Hematopoietic multipotent progenitor cell treated with erythropoietin and hydrocortisone succinate and interleukin-3 and kit ligand, for 6 days (in vitro differentiated cells): ENCODE measurements around the gene CEP85.
"Not testable (repeated sequence)": the region's sequence is repeated elsewhere in the genome, so short reads cannot be mapped to it uniquely, and the experiment has no call there.

Source experiments
- DNase-seq: peaks from one replicate; pipeline ENCODE4 v3.0.0-alpha.2; 2015

The CEP85 gene

GRCh38 chr1:26225033-26225831 is 8.8 kb upstream of the CEP85 start:
- peak; percentile 71 for DNase-seq

GRCh38 chr1:26230682-26231081 is 3.3 kb upstream of the CEP85 start:
- DNase-seq = not testable (repeated sequence)

DNA sequence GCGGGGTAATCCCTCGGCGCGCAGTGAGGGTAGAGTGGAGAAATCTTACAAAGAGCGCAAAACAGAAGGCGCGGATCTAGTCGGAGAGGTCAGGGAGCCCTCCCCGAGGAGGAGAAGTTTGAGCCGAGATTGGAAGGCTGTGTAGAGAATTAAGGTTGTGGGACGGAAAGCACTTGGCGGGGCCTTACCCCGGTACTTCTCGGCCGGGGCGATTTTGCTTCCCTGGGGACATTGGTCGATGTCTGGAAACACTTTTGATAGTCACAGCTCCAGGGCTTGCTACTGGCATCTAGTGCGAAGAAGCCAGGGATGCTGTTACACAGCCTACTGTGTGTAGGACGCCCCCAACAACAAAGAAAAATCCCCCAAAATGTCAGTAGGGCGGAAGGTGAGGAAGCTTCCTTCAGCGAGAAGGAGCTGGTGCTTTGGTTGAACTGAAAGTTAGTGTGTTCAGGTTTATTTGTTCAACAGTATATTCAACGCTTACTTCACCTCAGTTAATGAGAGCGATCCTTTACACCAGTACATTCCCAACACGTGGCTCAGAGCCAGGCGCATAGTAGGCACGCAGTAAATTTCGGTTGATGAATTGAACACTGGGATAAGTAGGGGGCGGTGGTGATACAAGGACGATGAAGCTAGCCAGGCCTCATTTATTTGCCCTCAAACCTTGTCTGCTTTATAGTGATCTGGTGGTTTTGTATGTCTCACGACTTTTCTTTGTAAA is 807 bp downstream of the CEP85 start:
- peak; percentile 77 for DNase-seq

DNA sequence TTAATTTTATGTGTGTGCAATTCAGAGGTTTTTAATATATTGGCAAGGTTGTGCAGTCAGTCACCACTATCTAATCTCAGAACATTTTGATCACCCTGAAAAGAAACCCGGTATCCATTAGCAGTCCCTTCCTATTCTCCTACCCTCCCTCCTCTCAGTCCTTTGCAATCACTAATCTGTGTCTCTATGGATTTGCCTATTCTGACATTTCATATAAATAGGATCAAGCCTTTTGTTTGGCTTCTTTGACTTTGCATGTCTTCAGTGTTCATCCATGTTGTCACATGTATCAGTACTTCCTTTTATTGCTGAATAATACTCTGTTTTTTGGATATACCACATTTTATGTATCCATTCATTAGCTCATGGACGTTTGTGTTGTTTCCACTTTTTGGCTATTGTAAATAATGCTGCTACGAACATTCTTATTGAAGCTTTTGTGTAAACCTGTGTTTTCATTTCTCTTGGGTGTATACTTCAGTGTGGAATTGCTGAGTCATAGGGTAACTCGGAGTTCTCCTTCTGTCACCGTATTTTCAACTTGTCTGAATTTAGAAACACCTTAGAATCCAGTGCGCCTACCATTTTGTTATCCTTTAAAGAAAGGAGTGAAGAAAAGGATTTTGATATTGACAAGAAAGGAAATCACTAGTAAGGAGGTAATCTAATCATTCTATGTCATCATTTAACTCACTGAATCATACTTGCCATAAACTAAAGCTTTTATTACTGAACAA is 3.4 kb downstream of the CEP85 start:
- DNase-seq = peak; percentile 75

DNA sequence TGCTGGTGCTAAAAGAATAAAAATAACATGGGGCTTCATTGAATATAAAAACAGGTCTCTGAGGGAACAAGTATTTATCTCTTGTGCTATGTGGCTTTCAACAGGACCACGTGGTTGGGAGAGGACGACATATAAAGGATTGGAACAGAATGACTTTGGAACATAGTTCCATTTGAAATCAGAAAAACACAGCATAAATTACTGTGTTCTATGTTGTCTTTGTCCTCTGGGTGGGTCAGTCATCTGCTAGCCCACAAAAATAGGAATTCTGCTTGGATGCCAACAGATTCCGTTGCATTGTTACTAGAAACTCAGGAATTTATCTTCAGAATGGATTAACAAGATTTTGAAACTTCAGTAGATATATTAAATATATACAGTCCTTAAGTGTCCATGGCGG is 5.9 kb downstream of the CEP85 start:
- DNase-seq = no peak

DNA sequence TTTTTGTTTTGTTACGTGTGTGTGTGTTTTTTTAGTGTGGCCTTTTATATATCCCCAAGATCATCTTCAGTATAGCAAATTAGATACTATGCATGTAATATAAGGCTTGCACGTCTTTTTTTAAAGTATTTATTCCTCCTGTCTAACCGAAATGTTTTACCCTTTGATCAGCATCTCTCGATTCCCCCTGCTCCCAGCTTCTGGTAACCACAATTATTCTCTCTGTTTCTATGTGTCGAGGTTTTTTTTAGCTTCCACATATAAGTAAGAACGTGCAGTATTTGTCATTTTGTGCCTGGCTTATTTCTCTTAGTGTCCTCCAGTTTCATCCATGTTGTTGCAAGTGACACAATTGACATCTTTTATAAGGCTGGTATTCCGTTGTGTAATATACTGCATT is 18.7 kb downstream of the CEP85 start:
- DNase-seq = no peak

DNA sequence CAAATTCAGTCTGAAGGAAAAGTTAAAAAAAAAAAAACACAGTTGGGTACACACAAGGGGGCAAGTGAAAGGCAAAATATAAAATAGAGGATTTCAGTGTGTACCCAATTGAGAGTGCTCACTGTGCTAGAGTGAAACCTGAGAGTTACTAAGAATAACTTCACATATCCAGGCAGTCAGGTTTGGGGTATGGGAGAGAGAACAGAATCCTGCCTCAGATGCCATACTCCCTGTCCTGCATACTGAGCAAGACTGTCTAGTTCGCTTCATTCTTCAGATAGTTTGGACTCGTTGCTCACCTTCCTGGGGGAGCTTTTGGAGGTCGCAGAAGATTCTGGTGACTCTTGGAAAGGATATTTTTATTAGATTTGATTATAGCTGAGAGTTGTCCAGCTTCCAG is 20.4 kb downstream of the CEP85 start:
- DNase-seq = no peak

- DNase-seq = peak; percentile 22
Measured at GRCh38 chr1:26257222-26257621, 23.2 kb downstream of the CEP85 start.

DNA sequence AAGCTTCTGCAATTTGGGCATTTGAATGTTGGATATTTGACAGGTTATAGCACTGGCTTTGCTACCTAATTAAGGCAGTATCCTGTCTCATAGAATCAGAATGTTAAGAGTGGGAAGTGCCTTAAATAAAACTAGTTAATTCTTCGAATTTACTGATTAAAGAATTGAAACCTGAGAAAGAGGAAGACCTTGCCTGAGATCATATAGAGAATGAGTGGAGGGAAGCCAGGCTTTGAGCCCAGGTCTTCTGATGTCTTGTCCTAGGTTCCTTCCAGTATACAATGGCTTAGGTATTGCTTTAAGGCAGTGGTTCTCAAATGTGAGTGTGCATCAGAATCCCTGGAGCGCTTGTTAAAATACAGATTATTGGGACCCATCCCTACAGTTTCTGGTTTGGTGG is 25.0 kb downstream of the CEP85 start:
- no peak for DNase-seq

DNA sequence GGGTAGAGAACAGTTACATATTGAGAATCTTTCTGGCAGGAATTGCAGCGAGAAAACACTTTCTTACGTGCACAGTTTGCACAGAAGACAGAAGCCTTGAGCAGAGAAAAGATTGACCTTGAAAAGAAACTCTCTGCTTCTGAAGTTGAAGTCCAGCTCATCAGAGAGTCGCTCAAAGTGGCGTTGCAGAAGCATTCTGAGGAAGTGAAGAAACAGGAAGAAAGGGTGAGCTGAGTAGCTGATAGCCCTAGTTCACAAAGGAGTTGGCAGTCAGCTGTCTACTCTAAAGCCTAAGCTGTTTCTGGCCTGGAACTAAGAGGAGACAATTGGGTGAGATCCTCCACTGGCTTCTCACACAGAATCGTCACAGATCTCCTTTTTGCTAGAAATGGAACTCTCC is 25.6 kb downstream of the CEP85 start:
- peak; percentile 65 for DNase-seq

- DNase-seq = no peak
Measured at GRCh38 chr1:26263212-26263611, 29.2 kb downstream of the CEP85 start.

DNA sequence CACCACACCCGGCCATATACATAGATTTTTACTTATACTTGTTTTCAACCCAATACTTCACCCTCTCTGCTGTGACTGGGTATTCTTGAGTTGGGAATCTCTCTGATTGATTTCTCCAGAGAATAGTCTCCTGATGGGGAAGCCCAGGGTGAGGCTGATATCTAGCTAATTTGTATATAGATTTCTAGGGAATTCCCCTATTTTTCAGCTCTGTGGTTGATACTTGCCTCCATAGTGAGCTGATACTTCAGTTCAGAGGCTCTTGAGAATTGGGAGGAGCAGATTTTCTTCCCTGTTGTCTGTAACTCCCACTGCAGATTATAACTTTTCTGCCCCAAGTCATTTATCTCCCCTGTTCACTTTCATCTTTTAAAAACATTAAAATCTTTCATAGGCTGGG is 31.4 kb downstream of the CEP85 start:
- no peak for DNase-seq

GRCh38 chr1:26268290-26269197 is 34.5 kb downstream of the CEP85 start:
- DNase-seq = no peak

DNA sequence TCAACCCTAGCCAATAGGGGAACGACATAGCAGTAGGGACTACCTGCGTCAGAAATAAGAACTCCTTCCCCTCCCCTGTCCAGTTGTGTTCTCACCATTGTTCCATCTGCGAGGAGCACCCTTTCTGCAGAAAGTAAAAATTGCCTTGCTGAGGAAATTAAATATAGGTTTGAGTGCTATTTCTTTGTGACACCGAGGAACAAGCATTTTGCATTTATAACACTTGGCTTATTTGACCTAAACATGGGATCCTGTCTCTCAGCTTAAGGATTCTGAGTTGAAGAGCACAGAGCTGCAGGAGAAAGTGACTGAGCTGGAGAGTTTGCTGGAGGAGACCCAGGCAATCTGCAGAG is 35.2 kb downstream of the CEP85 start:
- DNase-seq = no peak

DNA sequence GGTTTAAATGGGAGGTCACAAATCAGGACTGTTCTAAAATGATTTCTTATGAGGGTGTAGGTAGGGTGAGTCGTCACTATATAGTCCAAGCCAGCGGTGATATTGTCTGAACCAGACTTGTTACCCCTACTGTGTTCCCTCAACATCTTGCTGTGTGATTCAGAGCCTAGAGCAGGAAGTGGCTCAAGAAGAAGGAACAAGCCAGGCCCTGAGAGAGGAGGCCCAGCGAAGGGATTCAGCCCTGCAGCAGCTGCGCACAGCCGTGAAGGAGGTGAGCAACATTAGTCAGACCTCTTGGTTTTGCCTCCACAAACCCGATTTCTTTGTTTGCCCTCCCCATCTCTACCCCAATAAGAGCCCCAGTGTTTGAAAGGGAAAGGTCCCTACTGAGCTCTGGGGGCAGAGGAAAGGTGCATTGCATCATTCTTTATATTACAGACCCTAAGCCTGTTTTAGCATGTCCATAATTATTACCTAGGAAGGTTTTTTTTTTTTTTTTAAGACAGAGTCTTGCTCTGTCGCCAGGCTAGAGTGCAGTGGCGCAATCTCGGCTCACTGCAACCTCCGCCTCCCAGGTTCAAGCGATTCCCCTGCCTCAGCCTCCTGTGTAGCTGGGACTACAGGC is 40.9 kb downstream of the CEP85 start:
- DNase-seq = peak; percentile 45

GRCh38 chr1:26275580-26276431 is 41.8 kb downstream of the CEP85 start:
- peak; percentile 94 for DNase-seq

GRCh38 chr1:26276432-26276838 is 42.4 kb downstream of the CEP85 start:
- no peak for DNase-seq

DNA sequence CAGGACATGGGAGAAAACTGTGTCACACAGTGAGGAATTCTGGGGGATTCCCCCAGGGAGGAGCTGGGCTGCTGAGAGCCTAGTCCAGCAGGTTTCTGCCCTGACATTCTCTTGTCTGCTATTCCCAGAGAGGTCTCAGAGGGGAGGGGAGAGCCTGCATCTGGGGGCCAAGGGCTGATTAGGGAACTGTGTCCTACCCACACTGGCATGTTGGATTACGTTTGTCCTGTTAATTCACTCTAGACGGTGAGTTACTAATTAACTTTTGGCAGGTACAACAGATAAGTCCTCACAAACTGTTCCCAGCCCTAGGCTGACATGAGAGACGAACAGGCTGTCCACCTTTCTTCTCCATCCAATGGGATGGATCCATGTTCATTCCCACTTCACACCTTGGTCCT is 43.3 kb downstream of the CEP85 start:
- no peak for DNase-seq

GRCh38 chr1:26277719-26278118 is 43.7 kb downstream of the CEP85 start:
- DNase-seq = no peak

DNA sequence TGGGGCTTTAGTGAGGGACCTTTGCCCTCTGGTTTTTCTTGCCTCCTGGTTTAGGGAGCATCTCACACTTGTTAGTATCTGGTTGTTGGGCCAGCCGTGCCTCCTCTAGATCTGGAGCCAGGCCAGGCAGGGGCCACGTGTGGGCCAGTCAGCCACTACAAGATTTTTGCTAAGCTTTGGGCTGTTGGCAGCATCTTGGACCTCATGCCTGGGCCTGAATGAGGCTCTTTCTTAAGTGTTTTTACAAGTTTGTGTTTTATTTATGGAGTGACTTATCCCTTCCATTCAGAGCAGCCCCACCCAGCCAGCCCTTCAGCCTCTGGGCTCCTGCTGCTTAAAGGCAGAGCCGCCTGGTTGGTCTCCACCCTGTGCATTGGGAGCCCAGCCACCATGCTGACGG is 44.3 kb downstream of the CEP85 start:
- DNase-seq = peak; percentile 76

DNA sequence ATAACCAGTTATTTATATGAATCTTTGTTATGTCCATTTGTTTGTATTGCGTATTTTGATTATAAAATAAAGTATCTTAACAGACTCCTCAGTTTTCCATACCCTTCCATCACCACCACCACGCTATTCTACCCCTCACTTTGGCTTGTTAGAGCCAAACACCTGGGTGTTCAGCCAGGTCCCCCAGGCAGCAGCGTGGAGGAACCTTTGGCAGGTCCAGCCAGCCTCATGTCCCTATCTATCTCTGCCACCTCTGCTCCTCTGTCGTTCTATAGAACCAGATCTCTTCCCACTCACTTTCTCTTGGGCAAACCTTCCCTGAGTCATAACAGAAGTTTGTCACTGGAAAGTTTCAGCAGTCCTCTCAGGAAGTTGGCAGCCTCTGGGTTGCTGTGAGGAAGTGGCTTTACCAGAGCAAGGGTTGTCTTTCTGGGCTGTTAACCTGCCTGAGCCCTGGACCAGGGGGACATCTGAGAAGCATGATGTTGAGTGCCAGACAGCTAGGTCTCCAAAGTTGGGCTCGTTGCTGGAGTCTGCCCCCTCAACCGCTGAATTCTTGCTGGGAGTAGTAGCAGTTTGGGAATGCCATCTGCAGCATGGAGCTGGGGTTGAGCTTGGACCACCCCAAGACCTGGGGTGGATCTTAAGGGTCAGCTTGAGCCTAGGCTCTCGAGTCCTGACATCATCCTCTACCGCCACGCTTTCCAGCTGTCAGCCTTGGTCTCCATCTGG is 44.9 kb downstream of the CEP85 start:
- peak; percentile 54 for DNase-seq
